H54 (cell line): ENCODE measurements around the gene TCTN3.
"Not testable (repeated sequence)": the region's sequence is repeated elsewhere in the genome, so short reads cannot be mapped to it uniquely, and the experiment has no call there.

Source experiments
- DNase-seq: peaks from one replicate; pipeline ENCODE4 v3.0.0; 2011; ENCODE audit warnings: low spot score, mixed read lengths; ENCODE audit not compliant: insufficient read length
- FAIRE-seq: peaks from 3 replicates; lab custom pipeline; 2011; peaks lifted over from hg19 to GRCh38; lab: Jason Lieb, UNC
- POLR2A ChIP-seq: IDR thresholded peaks from 2 replicates; pipeline ENCODE4 v1.6.1; 2011; ENCODE audit warnings: low read depth, mild to moderate bottlenecking, low read length

Gene TCTN3

DNA sequence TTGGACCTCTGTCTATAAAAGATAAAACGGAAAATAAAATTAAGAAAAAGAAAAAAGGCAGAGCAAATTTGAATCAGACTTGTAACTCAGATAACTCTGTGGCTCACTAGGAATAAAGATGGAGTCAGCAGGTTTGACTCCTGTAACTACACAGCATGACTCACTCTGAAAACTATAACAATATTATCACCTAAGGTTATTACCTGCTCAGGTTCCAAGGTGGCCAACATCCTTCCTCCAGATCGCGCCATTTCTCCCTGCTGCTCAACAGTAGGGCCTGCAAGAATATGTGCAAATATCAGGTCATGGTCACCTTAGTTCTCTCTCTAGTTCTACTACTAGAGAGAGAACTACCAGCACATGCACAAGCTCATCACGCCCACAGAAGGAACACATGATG, 67.2 kb downstream of the TCTN3 start:
- no peak for TF ChIP-seq POLR2A
- FAIRE-seq, result no peak
- no peak for DNase-seq

DNA sequence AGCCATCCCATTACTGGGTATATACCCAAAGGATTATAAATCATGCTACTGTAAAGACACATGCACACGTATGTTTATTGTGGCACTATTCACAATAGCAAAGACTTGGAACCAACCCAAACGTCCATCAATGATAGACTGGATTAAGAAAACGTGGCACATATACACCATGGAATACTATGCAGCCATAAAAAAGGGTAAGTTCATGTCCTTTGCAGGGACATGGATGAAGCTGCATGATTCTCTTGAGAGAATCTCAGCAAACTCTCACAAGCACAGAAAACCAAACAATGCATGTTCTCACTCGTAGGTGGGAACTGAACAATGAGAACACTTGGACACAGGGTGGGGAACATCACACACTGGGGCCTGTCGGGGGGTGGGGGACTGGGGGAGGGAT, 73.3 kb downstream of the TCTN3 start:
- not testable (repeated sequence) for FAIRE-seq, DNase-seq

DNA sequence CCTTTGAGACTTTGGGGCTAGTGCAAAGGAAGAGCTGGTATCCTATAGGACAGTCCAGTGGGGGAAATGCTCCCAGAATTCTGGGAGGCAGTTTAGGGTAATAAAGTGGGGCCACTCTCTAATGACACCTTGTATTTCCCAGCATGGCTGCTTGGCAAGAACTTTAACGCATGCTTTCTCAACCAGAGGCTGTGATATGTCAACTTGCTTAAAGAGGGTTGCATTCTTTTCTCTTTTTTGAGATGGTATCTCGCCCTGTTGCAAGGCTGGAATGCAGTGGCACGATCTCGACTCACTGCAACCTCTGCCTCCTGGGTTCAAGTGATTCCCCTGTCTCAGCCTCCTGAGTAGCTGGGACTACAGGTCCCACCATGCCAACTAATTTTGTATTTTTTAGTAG, 75.6 kb downstream of the TCTN3 start:
- no peak for FAIRE-seq
- no peak for TF ChIP-seq POLR2A
- no peak for DNase-seq

DNA sequence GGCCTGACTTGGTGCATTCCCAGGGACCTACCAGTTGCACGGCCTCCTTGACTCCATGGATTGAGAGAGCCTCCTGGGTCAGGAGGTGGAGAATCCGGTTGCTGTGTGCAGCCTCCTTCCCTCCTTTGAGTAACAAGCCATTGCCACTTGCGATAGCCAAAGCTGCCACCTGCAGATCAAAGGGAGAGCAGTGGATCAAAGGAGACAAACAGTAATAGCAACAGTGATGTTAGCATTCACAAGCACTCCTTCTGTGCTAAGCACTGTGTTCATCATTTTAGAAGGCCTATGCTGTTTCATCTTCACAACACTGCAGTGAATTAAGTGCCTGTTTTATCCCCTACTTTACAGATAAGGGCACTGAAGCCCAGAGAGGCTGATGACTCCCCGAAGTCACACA, 77.3 kb downstream of the TCTN3 start:
- no peak for TF ChIP-seq POLR2A
- DNase-seq, result no peak
- no peak for FAIRE-seq
